GM18498 (cell line): Measurements from ENCODE around the gene IMPA2.
"Not testable (repeated sequence)": the region's sequence is repeated elsewhere in the genome, so short reads cannot be mapped to it uniquely, and the experiment has no call there.

Source experiments
- ATAC-seq: cut with Tn5 transposase; IDR thresholded peaks from one replicate; pipeline ENCODE4 v1.9.1; 2021; ENCODE audit warnings: mild to moderate bottlenecking, moderate library complexity; ENCODE audit not compliant: unreplicated experiment

IMPA2 gene

GRCh38 chr18:11981192-11981542 is at the start of gene IMPA2:
IMPA2 (plus strand) TSS chr18:11981507; CDS start chr18:11981670, 163 bp downstream.
- ATAC-seq: no peak

- ATAC-seq: no peak
Measured at GRCh38 chr18:11932393-11932792, 48.9 kb upstream of the IMPA2 start.

- ATAC-seq: peak; percentile 50
Measured at GRCh38 chr18:11937874-11938478, 43.3 kb upstream of the IMPA2 start.

- no peak for ATAC-seq
Measured at GRCh38 chr18:11940956-11941355, 40.4 kb upstream of the IMPA2 start.

- ATAC-seq: no peak
Measured at GRCh38 chr18:11943551-11943950, 37.8 kb upstream of the IMPA2 start.

- no peak for ATAC-seq
Measured at GRCh38 chr18:11944252-11944651, 37.1 kb upstream of the IMPA2 start.

- no peak for ATAC-seq
Measured at GRCh38 chr18:11944786-11945185, 36.5 kb upstream of the IMPA2 start.

GRCh38 chr18:11945834-11946659 is 35.3 kb upstream of the IMPA2 start:
- ATAC-seq: not testable (repeated sequence)

- ATAC-seq: no peak
Measured at GRCh38 chr18:11946756-11947155, 34.6 kb upstream of the IMPA2 start.

- ATAC-seq: peak; percentile 86
Measured at GRCh38 chr18:11947214-11948191, 33.8 kb upstream of the IMPA2 start.

- no peak for ATAC-seq
Measured at GRCh38 chr18:11948852-11949523, 32.3 kb upstream of the IMPA2 start.

GRCh38 chr18:11950824-11951223 is 30.5 kb upstream of the IMPA2 start:
- no peak for ATAC-seq

GRCh38 chr18:11951390-11951851 is 29.9 kb upstream of the IMPA2 start:
- ATAC-seq: no peak

GRCh38 chr18:11953113-11953512 is 28.2 kb upstream of the IMPA2 start:
- ATAC-seq: no peak

GRCh38 chr18:11955239-11956029 is 25.9 kb upstream of the IMPA2 start:
- no peak for ATAC-seq

GRCh38 chr18:11956371-11957308 is 24.7 kb upstream of the IMPA2 start:
- no peak for ATAC-seq

- ATAC-seq: no peak
Measured at GRCh38 chr18:11957636-11958035, 23.7 kb upstream of the IMPA2 start.

- ATAC-seq: not testable (repeated sequence)
Measured at GRCh38 chr18:11959651-11960050, 21.7 kb upstream of the IMPA2 start.
